ENCODE measurements around the gene OPHN1.

DNA sequence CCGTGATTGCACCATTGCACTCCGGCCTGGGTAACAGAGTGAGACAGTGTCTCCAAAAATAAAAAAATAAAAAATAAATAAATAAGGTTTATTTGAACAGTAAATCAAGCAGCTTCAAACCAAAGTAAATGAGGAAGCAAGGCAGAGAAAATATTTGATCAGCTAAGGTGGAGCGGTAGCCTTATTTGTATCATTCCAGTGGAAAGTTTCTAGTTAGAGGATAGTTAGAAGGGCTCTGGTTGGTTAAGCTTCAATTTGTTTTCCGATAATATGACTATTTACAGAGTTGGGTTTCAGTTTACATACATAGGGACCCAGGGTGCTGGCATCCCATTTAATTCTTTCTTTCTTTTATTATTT lies 21.8 kb upstream of the OPHN1 start:
- TF ChIP-seq, protein P1, sequence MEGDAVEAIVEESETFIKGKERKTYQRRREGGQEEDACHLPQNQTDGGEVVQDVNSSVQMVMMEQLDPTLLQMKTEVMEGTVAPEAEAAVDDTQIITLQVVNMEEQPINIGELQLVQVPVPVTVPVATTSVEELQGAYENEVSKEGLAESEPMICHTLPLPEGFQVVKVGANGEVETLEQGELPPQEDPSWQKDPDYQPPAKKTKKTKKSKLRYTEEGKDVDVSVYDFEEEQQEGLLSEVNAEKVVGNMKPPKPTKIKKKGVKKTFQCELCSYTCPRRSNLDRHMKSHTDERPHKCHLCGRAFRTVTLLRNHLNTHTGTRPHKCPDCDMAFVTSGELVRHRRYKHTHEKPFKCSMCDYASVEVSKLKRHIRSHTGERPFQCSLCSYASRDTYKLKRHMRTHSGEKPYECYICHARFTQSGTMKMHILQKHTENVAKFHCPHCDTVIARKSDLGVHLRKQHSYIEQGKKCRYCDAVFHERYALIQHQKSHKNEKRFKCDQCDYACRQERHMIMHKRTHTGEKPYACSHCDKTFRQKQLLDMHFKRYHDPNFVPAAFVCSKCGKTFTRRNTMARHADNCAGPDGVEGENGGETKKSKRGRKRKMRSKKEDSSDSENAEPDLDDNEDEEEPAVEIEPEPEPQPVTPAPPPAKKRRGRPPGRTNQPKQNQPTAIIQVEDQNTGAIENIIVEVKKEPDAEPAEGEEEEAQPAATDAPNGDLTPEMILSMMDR (IDR thresholded peaks at IDR 0.05; ENCODE audit: low read length) = no peak
- TF ChIP-seq EZH2 (optimal IDR thresholded peaks at IDR 0.05; ENCODE audit: low read depth, low read length) = no peak
- TF ChIP-seq EZH2phosphoT487 (IDR thresholded peaks at IDR 0.05; ENCODE audit: low read length) = no peak

All from MM.1S (cell line).